ENCODE results near the gene COX4I2. TPM values are rescaled to one million over a fixed set of nuclear protein-coding genes. Genes with fewer than 3 reads are reported as not detected.

Gene COX4I2
- total RNA-seq, 1 donor from 2014 or later, result not detected

GRCh38 chr20:31602779-31603441, 34.8 kb upstream of the COX4I2 start:
- no peak for DNase-seq (ENCODE audit: low spot score, unreplicated experiment)
- TF ChIP-seq CTCF (IDR thresholded peaks at IDR 0.05; ENCODE audit: unreplicated experiment), result no peak
- Mint-ChIP-seq H3K9me3 (ENCODE audit: low read depth) (no peaks in the 10 kb centered on the region), H3K4me3 (ENCODE audit: low read depth) (peak overlapping the region; percentile 56), H3K27me3 (no peaks in the 10 kb centered on the region), H3K4me1 (ENCODE audit: low read depth) (peaks cover 34% of the 10 kb centered on the region), H3K27ac (peak overlapping the region; percentile 99), H3K36me3 (ENCODE audit: insufficient read depth) (peaks cover 14% of the 10 kb centered on the region)

- peaks cover 44% of the 10 kb centered on the region for H3K4me1 Mint-ChIP-seq (ENCODE audit: low read depth)
- peaks cover 14% of the 10 kb centered on the region for H3K36me3 Mint-ChIP-seq (ENCODE audit: insufficient read depth)
- H3K9me3 Mint-ChIP-seq (ENCODE audit: low read depth), result no peaks in the 10 kb centered on the region
- peak overlapping the region; percentile 92 for H3K4me3 Mint-ChIP-seq (ENCODE audit: low read depth)
- peak overlapping the region; percentile 99 for H3K27ac Mint-ChIP-seq
- peak; percentile 100 for DNase-seq (ENCODE audit: low spot score, unreplicated experiment)
- no peak for TF ChIP-seq CTCF (IDR thresholded peaks at IDR 0.05; ENCODE audit: unreplicated experiment)
- H3K27me3 Mint-ChIP-seq, result no peaks in the 10 kb centered on the region
Measured at GRCh38 chr20:31603822-31604566, 33.7 kb upstream of the COX4I2 start.

GRCh38 chr20:31604567-31605030, 33.1 kb upstream of the COX4I2 start:
- Mint-ChIP-seq H3K27ac (peak overlapping the region; percentile 99), H3K36me3 (ENCODE audit: insufficient read depth) (peaks cover 14% of the 10 kb centered on the region), H3K4me1 (ENCODE audit: low read depth) (peaks cover 44% of the 10 kb centered on the region), H3K4me3 (ENCODE audit: low read depth) (peak overlapping the region; percentile 92), H3K9me3 (ENCODE audit: low read depth) (no peaks in the 10 kb centered on the region), H3K27me3 (no peaks in the 10 kb centered on the region)
- no peak for TF ChIP-seq CTCF (IDR thresholded peaks at IDR 0.05; ENCODE audit: unreplicated experiment)
- DNase-seq (ENCODE audit: low spot score, unreplicated experiment), result no peak

GRCh38 chr20:31605031-31605901, 32.4 kb upstream of the COX4I2 start, which contains the start of gene ID1:
Gene ID1, plus strand, starts transcription at chr20:31605289. Its CDS starts 99 bp downstream, at chr20:31605388.
- TF ChIP-seq CTCF (IDR thresholded peaks at IDR 0.05; ENCODE audit: unreplicated experiment), result no peak
- Mint-ChIP-seq H3K4me3 (ENCODE audit: low read depth) (peak within 1 kb of the TSS; percentile 92), H3K4me1 (ENCODE audit: low read depth) (peaks cover 44% of the 10 kb centered on the region)

More at GRCh38 chr20:31605031-31605901, 32.4 kb upstream of the COX4I2 start, which contains the start of gene ID1:
- DNase-seq (ENCODE audit: low spot score, unreplicated experiment), result peak; percentile 97
- H3K27ac Mint-ChIP-seq, result peak within 1 kb of the TSS; percentile 99
- H3K36me3 Mint-ChIP-seq (ENCODE audit: insufficient read depth), result peaks cover 14% of the 10 kb centered on the region
- no peaks in the 10 kb centered on the region for H3K27me3 Mint-ChIP-seq
- no peaks in the 10 kb centered on the region for H3K9me3 Mint-ChIP-seq (ENCODE audit: low read depth)

Measured in progenitor cell of endocrine pancreas (in vitro differentiated cells).